NCI-H2081 (cell line): ENCODE data around the gene AKAP5.

ENCODE experiments used
- DNase-seq, 2 experiments: peaks; one replicate each; lab custom pipeline; 2025; lab: John Stamatoyannopoulos, UW

The AKAP5 gene, protein sequence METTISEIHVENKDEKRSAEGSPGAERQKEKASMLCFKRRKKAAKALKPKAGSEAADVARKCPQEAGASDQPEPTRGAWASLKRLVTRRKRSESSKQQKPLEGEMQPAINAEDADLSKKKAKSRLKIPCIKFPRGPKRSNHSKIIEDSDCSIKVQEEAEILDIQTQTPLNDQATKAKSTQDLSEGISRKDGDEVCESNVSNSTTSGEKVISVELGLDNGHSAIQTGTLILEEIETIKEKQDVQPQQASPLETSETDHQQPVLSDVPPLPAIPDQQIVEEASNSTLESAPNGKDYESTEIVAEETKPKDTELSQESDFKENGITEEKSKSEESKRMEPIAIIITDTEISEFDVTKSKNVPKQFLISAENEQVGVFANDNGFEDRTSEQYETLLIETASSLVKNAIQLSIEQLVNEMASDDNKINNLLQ

DNA sequence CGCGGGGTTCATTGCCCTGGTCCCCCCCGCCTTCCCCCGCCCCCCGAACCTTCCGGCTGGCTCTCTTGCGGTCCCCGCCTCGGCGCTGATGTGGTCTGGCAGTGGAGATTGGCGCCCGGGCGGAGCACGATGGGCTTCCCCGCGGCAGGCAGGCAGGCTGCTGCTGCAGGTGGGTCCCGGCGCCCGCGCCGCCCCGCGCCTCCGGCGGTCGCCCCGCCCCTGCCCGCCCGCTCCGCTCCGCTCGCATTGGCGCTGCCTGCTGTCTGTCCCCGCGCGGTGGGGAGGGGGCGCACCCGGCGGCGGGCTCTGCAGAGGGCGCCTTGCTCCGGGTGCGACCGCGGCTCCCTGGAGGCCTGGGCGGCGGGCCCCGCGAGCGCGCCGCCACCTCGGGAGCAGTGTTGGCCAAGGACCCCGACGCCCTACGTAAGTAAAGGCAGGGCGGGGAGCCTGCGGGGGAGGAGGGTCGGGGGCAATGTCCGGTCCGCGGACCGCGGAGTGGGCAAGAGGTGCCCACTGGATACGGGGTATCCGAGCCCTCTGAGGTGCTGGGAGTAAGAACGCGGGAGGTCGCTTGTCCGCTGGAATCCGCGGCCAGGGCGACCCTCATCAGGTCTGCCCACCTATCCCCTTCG, at the start of gene AKAP5:
Gene AKAP5 (plus strand): TSS at position 309 of the 632 bp plus-strand sequence. CDS start 2,896 bp downstream, outside the sequence.
- DNase-seq, result peak; percentile 81 to 86

DNA sequence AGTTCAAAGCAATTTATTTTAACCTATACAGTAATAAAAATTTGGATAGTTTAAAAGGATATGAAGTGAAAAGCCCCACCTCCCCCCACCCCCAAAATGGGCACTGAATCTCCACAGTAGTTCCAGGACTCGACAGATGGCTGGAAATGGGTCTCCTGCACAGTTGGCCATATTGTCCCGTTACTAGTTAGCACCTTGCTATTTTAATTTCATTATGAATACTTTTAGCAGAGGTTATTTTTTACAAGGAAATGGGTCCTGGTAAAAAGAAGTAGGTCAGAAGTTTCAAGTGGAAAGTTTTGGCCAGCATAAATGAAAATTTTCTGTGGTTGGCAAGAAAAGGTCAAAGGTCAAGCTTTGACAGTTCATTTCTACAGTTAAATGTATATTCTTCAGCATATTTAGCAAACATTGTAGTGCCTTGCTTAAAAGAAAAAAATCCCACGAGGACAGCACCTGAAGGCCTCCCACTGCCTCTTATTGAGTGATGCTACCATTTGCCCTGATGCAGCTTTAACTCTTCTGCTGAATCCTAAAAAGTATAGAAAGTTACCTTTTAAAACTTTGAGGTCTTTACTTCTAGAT, 48.9 kb upstream of the AKAP5 start:
- no peak for DNase-seq

DNA sequence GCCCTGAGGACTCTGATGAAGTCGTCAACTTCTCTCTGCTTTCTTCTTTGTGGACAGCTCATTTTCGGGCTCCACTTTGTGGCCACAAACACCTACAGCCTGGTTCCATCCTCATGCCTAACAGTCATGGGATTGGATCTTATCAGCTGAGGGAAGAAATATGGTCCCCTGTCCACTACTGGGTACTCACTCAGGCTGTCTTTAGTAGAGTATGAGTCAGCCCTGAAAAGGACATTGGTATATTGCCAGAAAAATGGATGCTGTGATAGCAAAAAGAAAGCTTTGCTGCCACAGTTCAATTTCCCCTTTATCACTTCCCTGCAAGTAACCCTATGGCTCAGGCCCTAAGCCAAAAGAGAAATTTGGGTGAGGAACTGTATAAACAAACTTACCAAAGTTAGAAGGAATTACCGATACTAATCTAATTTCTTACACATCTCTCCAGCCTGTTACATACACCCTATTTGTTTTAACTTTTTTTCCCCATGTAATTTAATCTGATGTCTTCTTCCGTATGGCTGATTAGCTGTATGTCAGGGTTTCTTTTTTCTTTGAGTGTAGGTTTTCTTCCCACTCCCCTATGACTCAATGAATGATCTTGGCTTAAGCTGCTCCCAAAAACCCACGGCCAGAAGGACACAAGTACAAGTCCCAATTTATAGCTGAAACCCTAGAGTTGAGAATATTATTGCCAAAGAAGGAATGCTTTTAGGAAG, 48.1 kb upstream of the AKAP5 start:
- no peak for DNase-seq

DNA sequence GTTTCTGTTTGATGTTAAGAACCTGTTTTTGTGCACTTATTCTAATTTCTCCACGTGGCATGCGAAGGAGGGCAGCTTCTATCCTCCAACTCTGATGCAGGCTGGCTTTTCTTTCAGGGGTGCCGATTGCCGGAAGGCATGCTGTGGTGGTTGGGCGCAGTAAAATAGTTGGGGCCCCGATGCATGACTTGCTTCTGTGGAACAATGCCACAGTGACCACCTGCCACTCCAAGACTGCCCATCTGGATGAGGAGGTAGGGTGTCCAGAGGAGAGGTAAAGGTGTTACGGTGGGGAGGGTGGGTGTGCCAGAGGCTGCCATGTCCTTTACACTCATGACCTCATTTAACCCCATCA, 47.6 kb upstream of the AKAP5 start:
- DNase-seq, result no peak

DNA sequence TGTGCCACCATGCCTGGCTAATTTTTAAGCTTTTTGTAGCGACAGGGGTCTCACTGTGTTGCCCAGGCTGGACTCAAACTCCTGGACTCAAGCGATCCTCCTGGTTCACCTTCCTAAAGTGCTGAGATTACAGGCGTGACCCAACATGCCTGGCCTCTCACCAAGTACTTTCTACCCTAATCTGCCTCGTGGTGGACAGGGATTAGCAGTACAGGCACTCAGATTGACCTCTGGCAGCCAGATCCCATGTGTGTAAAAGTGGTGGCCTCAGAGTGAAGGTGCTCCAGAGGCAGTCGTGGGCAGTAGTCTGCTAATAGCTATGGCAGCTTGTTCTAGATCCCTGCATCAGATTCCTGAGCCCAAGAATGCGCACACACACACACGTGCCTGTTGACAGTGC, 46.3 kb upstream of the AKAP5 start:
- DNase-seq, result no peak

DNA sequence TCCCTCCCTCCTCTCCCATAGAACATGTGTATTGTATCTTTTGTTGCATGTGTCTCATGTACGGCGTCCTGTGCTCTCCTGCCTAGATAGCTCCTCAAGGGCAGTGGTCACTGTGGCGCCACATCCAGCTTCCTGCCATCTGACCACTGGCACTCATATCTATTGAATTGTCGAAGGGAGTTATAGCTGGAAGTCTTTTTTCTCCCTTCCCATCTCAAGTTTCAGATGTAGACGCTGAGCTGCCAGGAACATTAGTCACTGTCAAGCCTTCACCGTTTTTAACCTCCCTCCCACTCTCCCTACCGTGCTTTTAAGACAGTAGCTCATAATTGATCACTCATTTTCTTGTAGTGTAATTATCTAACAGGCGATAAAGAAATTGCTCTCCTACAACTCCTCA, 44.1 kb upstream of the AKAP5 start:
- no peak for DNase-seq

DNA sequence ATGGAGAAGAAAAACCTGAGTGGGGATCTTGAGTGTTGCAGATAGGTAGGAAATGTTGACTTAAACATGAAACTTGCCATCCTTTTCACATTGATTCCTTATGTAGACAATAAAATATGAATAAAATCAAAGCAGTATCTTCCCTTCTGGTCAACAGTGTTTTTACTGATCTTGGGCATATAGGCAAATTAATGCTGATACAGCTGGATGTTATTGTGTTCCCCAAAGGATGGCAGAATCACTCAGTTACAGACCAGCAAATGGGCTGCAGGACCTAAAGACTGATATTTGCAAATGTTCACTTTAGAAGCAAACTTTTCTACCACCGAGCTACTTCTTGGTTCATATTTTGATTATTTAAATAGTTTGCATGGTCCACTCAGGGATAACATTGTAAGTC, 43.3 kb upstream of the AKAP5 start:
- no peak for DNase-seq

DNA sequence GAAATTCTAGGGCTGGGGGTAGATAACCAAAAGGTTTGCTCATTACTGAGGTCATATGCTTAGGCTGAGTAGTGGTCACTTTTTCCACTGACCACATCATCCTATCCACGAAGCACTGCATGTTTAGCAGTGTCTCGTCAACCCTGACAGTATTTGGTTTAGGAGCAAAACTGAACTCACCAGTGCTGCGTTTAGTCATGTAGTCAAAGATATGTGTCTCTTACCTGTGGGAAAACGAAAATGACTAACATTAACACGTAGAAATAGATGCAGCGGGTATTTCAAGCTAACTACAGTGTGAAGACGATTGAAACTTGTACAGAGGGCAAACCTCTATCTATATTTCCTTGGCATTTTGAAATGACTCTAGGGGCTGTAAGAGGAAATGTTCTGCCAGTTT, 42.5 kb upstream of the AKAP5 start:
- DNase-seq, result no peak

DNA sequence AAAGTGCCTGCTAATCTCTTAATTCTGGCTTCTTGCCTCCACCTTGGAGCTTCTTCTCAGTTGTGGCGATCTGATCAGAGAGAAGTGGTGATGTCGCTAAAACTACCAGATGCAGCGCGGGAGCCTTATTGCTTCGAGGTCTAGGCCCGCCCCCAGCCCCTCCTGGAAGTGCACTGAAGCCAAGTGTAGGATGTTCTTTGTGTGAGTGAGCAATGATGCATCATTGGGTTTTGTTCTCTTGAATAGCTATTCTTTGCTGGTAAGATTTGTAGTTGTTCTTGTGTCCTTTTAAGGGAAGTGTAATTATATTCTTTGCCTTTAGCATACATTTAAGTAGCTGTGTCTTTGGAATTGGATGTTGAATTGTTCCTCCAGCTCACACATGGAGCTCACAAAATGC, 41.3 kb upstream of the AKAP5 start:
- DNase-seq, result no peak

DNA sequence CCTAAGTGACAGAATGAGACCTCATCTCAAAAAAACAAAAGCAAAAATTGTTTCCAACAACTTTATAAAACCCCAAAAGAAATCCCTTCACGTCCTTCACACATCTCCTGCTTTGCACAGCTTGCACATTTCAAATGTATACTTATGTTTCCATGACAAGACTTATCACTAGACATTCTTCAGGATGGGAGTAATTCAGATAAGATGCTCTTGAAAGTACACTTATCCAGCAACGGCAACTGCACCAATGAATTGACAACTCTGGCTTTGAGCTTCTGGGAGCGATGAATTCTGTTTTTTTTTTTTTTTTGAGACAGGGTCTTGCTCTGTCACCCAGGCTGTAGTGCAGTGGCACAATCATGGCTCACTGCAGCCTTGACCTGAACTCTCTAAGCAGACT, 30.8 kb upstream of the AKAP5 start:
- DNase-seq, result no peak

DNA sequence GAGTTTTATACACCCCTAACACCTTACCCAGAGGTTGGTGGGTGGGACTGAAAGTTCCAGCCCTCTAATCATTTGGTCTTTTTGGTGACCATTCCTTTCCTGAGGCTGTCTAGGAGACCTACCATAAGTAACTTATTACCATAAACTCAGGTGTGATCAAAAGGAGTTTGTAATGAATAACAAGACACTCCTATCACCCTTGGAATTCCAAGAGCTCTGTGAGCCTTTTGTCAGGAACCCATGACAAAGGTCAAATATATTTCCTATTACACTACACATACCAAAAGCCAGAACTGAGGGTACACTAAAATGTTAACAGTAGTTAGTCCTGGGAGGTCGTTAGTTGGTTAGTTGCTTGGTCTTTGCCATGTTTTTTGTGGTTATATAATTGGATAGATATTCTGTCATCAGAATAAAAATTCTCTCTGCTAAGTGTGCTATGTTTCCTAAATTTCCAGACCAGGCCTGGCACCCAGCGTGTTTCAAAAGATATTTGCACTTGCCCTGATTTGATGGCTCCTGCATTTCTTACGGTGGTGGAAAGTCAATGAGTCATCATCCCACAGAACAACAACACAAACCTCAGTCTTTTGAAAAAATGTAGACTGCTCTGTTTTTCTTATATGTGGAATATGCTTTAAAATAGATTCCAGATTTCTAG, 27.0 kb upstream of the AKAP5 start:
- DNase-seq, result no peak

DNA sequence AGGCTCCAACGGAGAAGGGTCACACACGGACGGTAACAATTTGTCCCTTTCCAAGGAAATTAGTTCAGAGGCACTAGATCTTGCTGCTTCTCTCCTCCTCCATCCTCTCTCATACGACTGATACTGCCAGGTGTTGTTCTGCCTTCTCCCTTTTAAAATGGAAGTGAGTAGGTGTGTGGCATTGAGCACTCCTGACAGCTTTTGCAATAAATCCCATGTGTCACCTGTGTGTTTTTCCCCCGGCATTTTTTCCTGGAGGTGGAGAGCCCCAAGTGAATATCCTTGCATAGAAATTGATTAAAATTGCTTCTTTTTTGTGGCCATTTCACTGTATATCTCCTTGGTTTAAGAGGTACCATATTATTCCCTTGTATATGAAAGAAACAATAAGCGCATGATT, 26.2 kb upstream of the AKAP5 start:
- no peak for DNase-seq

DNA sequence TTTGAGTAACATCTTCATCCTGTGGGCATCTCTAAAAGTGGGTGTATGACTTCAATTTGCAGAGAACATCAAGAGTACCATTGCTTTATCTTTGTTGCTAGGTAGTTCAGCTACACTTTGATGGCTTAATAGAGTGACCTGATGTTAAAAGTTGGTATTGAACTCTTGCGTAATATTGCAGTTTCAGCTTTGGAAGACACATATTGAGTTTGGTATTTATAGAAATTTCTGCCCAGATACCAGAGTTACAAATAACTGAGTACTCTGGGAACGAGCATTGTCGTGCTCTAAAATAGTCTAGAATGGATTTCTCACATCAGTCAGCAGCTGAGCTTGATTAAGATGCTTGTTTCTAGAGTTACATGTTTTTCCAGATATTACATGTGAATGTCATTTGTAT, 24.8 kb upstream of the AKAP5 start:
- DNase-seq, result no peak

DNA sequence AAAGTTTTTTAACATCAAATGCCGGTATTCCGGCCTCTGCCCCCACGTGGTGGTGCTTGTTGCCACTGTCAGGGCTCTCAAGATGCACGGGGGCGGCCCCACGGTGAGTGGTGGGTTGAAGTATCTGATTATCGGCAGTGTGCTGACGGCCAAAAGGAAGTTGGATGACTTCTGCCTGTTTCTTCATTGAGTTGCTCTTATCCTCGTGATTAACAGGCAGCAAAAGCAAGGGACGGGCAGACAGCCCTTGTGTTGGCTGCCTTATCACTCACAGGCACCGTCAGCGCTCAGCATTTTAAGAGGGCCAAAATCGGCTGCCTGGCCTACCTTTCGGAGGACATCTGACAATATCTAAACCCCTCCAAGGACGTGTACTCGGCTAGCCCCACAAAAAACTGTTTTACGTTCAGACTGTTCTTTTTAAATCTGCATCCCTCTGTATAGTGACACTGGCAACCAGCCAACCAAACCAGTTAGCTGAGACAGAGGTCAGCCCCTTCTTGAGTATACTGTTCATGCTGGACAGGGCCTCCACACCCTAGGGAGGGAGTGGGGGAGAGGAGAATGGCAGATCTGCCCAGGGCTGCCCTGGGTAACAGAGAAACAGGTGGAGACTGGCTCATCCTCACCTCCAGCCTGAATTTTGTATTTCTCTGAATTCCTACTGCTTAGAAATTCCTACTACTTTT, 22.9 kb upstream of the AKAP5 start:
- DNase-seq, result no peak

DNA sequence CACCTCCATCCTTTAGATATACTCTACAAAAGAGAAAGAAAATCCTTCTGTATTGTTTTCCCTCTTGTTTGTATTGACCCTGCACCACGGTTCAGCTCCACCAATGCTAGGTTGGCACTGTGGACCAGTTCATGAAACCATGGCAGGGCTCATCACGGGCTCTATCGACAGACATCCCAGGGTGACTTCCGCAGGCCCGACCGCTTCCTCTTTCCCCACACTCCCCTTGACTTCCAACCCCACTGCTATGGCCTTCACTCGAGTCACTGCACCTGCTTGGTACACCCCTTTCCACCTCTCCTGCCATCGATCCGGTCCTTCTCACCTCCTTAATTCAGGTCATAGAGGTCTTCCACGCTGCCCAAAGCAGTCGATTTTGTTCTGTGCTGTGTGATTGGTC, 21.2 kb upstream of the AKAP5 start:
- no peak for DNase-seq

DNA sequence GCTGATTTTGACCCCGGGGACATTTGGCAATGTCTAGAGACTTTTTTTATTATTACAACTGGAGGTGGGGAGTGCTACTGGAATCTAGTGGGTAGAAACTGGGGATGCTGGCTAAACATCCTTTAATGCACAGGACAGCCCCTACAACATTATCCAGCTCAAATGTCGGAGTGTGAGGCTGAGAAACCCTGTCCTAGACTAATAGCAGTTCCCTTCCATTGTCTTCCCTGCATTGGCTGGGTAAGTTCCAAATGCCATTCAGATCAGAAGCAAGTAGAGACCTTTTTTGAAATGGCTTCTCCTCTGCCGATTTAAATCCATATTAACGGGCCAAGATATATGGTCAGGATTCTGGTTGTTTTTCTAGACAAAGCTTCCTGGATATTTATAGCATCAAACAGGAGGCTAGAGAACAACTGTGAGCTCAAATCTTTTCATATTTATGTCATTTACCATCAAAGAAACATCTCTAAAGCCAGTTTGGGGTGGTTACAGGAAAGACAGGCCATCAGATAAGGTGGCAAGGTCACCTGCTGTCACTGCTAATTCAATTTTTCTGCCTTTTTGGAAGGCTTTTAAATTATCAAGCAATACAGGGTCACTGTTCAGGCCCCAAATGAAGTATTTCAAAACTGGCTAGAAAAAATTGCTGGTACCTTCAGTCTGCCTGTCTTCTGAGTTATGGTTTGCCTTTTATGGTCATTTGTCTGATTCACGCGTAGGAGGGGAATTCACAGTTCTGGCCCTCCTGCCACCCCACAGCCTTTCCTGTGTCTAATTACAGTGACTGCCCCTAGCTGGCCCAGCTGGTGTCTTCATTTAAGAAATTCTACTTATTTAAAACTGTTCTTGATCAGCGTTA, 20.1 kb upstream of the AKAP5 start:
- peak in 1 of 2 experiments; percentile 16 for DNase-seq

DNA sequence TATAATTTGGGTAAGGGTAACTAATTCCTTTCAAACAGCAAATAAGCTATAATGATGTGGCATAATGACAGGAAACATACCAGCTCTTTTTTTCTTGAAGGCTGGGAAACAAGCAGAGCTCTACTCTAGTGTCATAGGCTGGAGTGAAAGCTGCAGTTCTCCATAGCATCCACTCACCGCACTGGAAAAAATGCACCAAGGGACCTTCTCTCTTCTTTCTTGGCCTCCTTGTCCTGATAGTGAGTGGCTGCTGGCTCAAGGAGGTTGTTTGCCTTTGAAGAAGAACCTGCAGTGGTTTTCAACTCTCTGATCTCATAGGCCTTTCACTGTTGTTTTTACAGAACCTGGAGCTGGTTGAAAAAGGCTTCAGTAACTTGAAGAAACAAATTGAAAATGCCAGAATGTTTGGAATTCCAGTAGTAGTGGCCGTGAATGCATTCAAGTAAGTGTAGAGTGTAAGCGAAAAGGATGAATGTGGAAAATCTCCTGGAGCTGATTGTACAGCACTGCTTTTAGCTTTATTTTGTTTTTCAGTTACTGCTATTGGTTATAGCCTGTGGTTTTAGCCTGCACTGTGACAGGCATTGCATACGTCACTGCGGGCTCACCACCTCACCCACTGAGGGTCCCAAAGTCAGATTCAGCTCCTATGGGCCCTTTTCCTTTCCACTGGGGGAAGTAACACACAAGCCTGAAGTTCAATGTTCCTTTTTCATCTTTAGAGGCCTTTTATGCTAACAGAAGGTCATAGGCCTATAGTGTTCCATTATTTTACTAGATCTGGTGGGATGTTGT, 17.2 kb upstream of the AKAP5 start:
- DNase-seq, result peak in 1 of 2 experiments; percentile 31

DNA sequence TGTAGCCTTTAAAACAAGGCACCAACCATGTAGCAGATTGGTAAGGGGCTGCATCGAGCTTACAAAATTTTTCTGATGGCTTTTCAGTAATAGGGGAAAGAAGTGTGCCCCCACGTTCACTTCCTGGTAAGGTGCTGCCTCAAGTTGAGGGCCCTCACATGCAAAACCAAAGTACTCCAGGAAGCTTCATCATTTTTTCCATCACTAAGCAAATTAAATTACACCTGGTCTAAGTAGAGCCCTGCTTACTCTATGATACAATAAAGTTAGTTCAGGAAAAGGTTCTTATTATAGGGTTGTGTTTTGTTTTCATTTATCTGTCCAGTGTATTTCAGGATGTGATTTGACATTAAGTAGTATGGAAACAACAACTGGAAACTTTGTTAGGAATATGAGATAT, 15.0 kb upstream of the AKAP5 start:
- DNase-seq, result no peak

DNA sequence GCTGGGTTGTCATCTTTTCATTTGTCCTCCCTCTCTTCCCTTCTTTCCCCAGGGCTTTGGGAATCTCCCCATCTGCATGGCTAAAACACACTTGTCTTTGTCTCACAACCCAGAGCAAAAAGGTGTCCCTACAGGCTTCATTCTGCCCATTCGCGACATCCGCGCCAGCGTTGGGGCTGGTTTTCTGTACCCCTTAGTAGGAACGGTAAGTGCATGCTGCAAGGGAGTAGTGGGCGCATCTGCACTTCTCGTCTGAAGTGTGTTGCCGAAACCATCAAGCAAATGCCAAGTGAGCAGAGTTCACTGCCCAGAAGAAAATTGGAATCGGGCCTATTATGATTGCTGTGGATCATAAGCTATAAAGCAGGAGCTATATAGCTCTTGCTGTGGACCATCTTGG, 10.6 kb upstream of the AKAP5 start:
- DNase-seq, result no peak
